H1 (cell line): ENCODE results near the gene TAX1BP1. TPM values are rescaled to one million over a fixed set of nuclear protein-coding genes. Genes with fewer than 3 reads are reported as not detected.

Source experiments
- CTCF ChIA-PET: fragments of 300-600 bp; sonication (Branson Sonifier 250); formaldehyde crosslinking; loops from one replicate; lab custom pipeline; 2021; ENCODE audit not compliant: partially characterized antibody; lab: Charles Lee
- POLR2A ChIA-PET: fragments of 300-600 bp; sonication (Branson Sonifier 250); formaldehyde crosslinking; loops from one replicate; lab custom pipeline; 2021; ENCODE audit warnings: inconsistent platforms; ENCODE audit not compliant: partially characterized antibody; lab: Charles Lee
- DNase-seq, 2 experiments: peaks; one replicate each; pipeline versions ENCODE4 v3.0.0 to v3.0.0-alpha.2; 2010 to 2022; ENCODE audit warnings: low spot score in 2 of 2, low read depth in 1 of 2, mixed read lengths in 1 of 2
- FAIRE-seq: peaks from 2 replicates; lab custom pipeline; 2011; peaks lifted over from hg19 to GRCh38; lab: Jason Lieb, UNC
- H2AFZ ChIP-seq: 2 replicates; pipeline ENCODE4 v1.8.1; 2012; ENCODE audit warnings: low read length, inconsistent platforms
- H2AK5ac ChIP-seq: 2 replicates; pipeline ENCODE4 v1.6.1; 2013; ENCODE audit warnings: low read depth, low read length
- H2BK120ac ChIP-seq: replicated peaks from 2 replicates; pipeline ENCODE3; 2013; ENCODE audit warnings: low read depth, low read length, inconsistent platforms
- H2BK12ac ChIP-seq: 2 replicates; pipeline ENCODE4 v1.6.1; 2013; ENCODE audit warnings: low read depth, low read length
- H2BK15ac ChIP-seq: 2 replicates; pipeline ENCODE4 v1.6.1; 2013; ENCODE audit warnings: low read length
- H2BK20ac ChIP-seq: 2 replicates; pipeline ENCODE4 v1.6.1; 2013; ENCODE audit warnings: low read length
- H2BK5ac ChIP-seq: 2 replicates; pipeline ENCODE4 v1.6.1; 2013; ENCODE audit warnings: low read depth, low read length
- H3K14ac ChIP-seq: 2 replicates; pipeline ENCODE4 v1.6.1; 2013; ENCODE audit warnings: inconsistent platforms; ENCODE audit not compliant: insufficient read length
- H3K18ac ChIP-seq: 2 replicates; pipeline ENCODE4 v1.6.1; 2013; ENCODE audit warnings: low read length; ENCODE audit errors: extremely low read depth
- H3K23ac ChIP-seq: 2 replicates; pipeline ENCODE4 v1.6.1; 2013; ENCODE audit warnings: inconsistent platforms; ENCODE audit not compliant: insufficient read length
- H3K23me2 ChIP-seq: 2 replicates; pipeline ENCODE4 v1.6.1; 2013; ENCODE audit warnings: low read depth, low read length
- H3K27ac ChIP-seq: 2 replicates; pipeline ENCODE4 v1.6.1; 2011; ENCODE audit warnings: low read depth, low read length, inconsistent platforms
- H3K27me3 ChIP-seq, 4 experiments: replicated peaks in 1 of 4; 1 replicate in 1 of 4; 2 replicates in 3 of 4; pipeline versions ENCODE4 v1.6.1 to v1.8.1; 2011 to 2013; ENCODE audit warnings: low read length in 3 of 4, mild to moderate bottlenecking in 3 of 4, inconsistent platforms in 2 of 4, mixed read lengths in 2 of 4, moderate library complexity in 1 of 4; ENCODE audit not compliant: control insufficient read depth in 3 of 4, insufficient read depth in 3 of 4; ENCODE audit errors: extremely low read depth in 1 of 4
- H3K36me3 ChIP-seq, 4 experiments: 2 replicates each; pipeline versions ENCODE4 v1.6.1 to v1.8.1; 2011 to 2013; ENCODE audit warnings: mild to moderate bottlenecking in 4 of 4, low read length in 3 of 4, moderate library complexity in 2 of 4, control low read depth in 1 of 4, inconsistent platforms in 1 of 4; ENCODE audit not compliant: insufficient read depth in 4 of 4, control insufficient read depth in 2 of 4
- H3K4ac ChIP-seq: replicated peaks from 2 replicates; pipeline ENCODE3; 2013; ENCODE audit warnings: low read length, low read depth, mixed read lengths, inconsistent platforms; ENCODE audit not compliant: insufficient read length
- H3K4me1 ChIP-seq, 4 experiments: replicated peaks in 1 of 4; 1 replicate in 1 of 4; 2 replicates in 3 of 4; pipeline versions ENCODE4 v1.6.1 to v1.8.1; 2011 to 2013; ENCODE audit warnings: low read length in 3 of 4, inconsistent platforms in 2 of 4, mixed read lengths in 1 of 4; ENCODE audit not compliant: insufficient read depth in 4 of 4, control insufficient read depth in 3 of 4
- H3K4me2 ChIP-seq, 2 experiments: 2 replicates each; pipeline versions ENCODE4 v1.6.1 to v1.8.1; 2011 to 2013; ENCODE audit warnings: low read depth in 2 of 2, low read length in 2 of 2, control low read depth in 1 of 2, inconsistent platforms in 1 of 2, mild to moderate bottlenecking in 1 of 2; ENCODE audit not compliant: insufficient read depth in 1 of 2
- H3K4me3 ChIP-seq, 4 experiments: fragments of 200-600, 300-600 bp in 1 of 4; sonication (generic), shearing (Covaris generic), sonication (Bioruptor Twin) in 1 of 4; 2 replicates each; pipeline versions ENCODE4 v1.5.1 to v1.8.1; 2011 to 2016; ENCODE audit warnings: low read length in 4 of 4, low read depth in 3 of 4, control low read depth in 2 of 4, inconsistent platforms in 2 of 4, mild to moderate bottlenecking in 2 of 4, mixed read lengths in 1 of 4, moderate library complexity in 1 of 4; ENCODE audit not compliant: insufficient read depth in 2 of 4; ENCODE audit errors: extremely low read depth in 1 of 4
- H3K56ac ChIP-seq: replicated peaks from 2 replicates; pipeline ENCODE3; 2013; ENCODE audit warnings: low read depth, mild to moderate bottlenecking, mixed read lengths, low read length, inconsistent platforms; ENCODE audit not compliant: insufficient read length
- H3K79me1 ChIP-seq: 2 replicates; pipeline ENCODE4 v1.6.1; 2013; ENCODE audit warnings: low read depth, low read length, control low read depth
- H3K79me2 ChIP-seq, 2 experiments: 2 replicates each; pipeline versions ENCODE4 v1.6.1 to v1.8.1; 2012 to 2013; ENCODE audit warnings: low read length in 2 of 2, mild to moderate bottlenecking in 2 of 2, inconsistent platforms in 1 of 2; ENCODE audit not compliant: insufficient read depth in 2 of 2, control insufficient read depth in 1 of 2
- H3K9ac ChIP-seq, 4 experiments: replicated peaks in 1 of 4; 1 replicate in 1 of 4; 2 replicates in 3 of 4; pipeline versions ENCODE4 v1.6.1 to v1.8.1; 2011 to 2013; ENCODE audit warnings: low read depth in 3 of 4, low read length in 3 of 4, control low read depth in 2 of 4, mild to moderate bottlenecking in 2 of 4, moderate library complexity in 2 of 4, inconsistent platforms in 1 of 4; ENCODE audit errors: extremely low read depth in 1 of 4
- H3K9me3 ChIP-seq, 2 experiments: 2 replicates each; pipeline versions ENCODE4 v1.6.1 to v1.8.1; 2012 to 2013; ENCODE audit warnings: mild to moderate bottlenecking in 2 of 2, moderate library complexity in 2 of 2, control low read depth in 1 of 2, inconsistent platforms in 1 of 2, low read depth in 1 of 2, low read length in 1 of 2, mixed read lengths in 1 of 2; ENCODE audit not compliant: insufficient read depth in 2 of 2
- H4K20me1 ChIP-seq, 2 experiments: replicated peaks in 1 of 2; 2 replicates each; pipeline versions ENCODE3 to v1.8.1; 2011 to 2013; ENCODE audit warnings: inconsistent platforms in 2 of 2, low read length in 2 of 2, mild to moderate bottlenecking in 1 of 2; ENCODE audit not compliant: insufficient read depth in 2 of 2, control insufficient read depth in 1 of 2
- H4K5ac ChIP-seq: 2 replicates; pipeline ENCODE4 v1.6.1; 2013; ENCODE audit warnings: low read length, low read depth, mixed read lengths, inconsistent platforms; ENCODE audit not compliant: insufficient read length
- H4K8ac ChIP-seq: 2 replicates; pipeline ENCODE4 v1.8.0; 2013; ENCODE audit warnings: mild to moderate bottlenecking, moderate library complexity, low read length, inconsistent platforms; ENCODE audit not compliant: insufficient read depth; ENCODE audit errors: extremely low read depth
- H4K91ac ChIP-seq: replicated peaks from 2 replicates; pipeline ENCODE3; 2013; ENCODE audit warnings: low read length, mixed read lengths, inconsistent platforms; ENCODE audit not compliant: insufficient read length
- CREB1 ChIP-seq: IDR thresholded peaks from 2 replicates; pipeline ENCODE4 v1.6.1; 2012; ENCODE audit warnings: inconsistent platforms
- JUN ChIP-seq: IDR thresholded peaks from 2 replicates; pipeline ENCODE4 v1.6.1; 2011; ENCODE audit warnings: low read depth, mild to moderate bottlenecking, improper control_type of control experiment, low read length
- KDM5A ChIP-seq: fragments of 200-600 bp; IDR thresholded peaks from 2 replicates; pipeline ENCODE4 v1.7.1; 2012; ENCODE audit warnings: mild to moderate bottlenecking, low read length, inconsistent platforms, mixed read lengths
- MAX ChIP-seq: IDR thresholded peaks from 2 replicates; pipeline ENCODE4 v1.6.1; 2012; ENCODE audit warnings: inconsistent platforms
- PHF8 ChIP-seq: fragments of 200-600 bp; sonication (generic); conservative IDR thresholded peaks from 2 replicates; pipeline ENCODE4 v1.7.1; 2012; ENCODE audit warnings: low read depth, mild to moderate bottlenecking, inconsistent platforms, low read length, moderate library complexity
- POLR2A ChIP-seq, 2 experiments: IDR thresholded peaks; 1 replicate in 1 of 2; 2 replicates in 1 of 2; pipeline ENCODE4 v1.6.1; 2011; ENCODE audit warnings: low read depth in 2 of 2, low read length in 2 of 2, mild to moderate bottlenecking in 2 of 2; ENCODE audit errors: control extremely low read depth in 1 of 2
- SP4 ChIP-seq: IDR thresholded peaks from 2 replicates; pipeline ENCODE4 v1.6.1; 2012; ENCODE audit warnings: low read length, inconsistent platforms
- SRF ChIP-seq: IDR thresholded peaks from 2 replicates; pipeline ENCODE4 v1.6.1; 2011; ENCODE audit warnings: mild to moderate bottlenecking, low read depth, low read length, moderate library complexity
- TAF7 ChIP-seq: optimal IDR thresholded peaks from 2 replicates; pipeline ENCODE3; 2011; ENCODE audit warnings: low read depth, mild to moderate bottlenecking, inconsistent platforms, low read length, moderate library complexity, borderline replicate concordance
- TBP ChIP-seq: IDR thresholded peaks from 2 replicates; pipeline ENCODE4 v1.6.1; 2011; ENCODE audit warnings: low read depth, low read length, improper control_type of control experiment
- TEAD4 ChIP-seq: IDR thresholded peaks from 2 replicates; pipeline ENCODE4 v1.6.1; 2012; ENCODE audit warnings: low read depth, low read length, inconsistent platforms, mixed read lengths
- polyA plus RNA-seq, 7 experiments: library from polyadenylated mRNA; depleted of rRNA in 3 of 7; stranded (reverse) in 5 of 7; unstranded in 2 of 7; fragments of >200 nt in 5 of 7; fragments of 200-250 nt in 2 of 7; gene quantifications; 1 replicate in 5 of 7; 2 replicates in 1 of 7; 4 replicates in 1 of 7; pipeline versions ENCODE4 v1.2.1 to v1.2.3, GENCODE V29; 2011 to 2013; ENCODE audit warnings: missing spikeins in 2 of 7, mixed read lengths in 2 of 7
- total RNA-seq: library from RNA; stranded (reverse); fragmentation: NEBNext Ultra II Directional; extraction: Animal tissue kit (Norgen Biotek cat#: 25700); gene quantifications from 2 replicates; pipeline ENCODE4 v1.2.1, GENCODE V29; 2021

Gene TAX1BP1
- total and polyA plus RNA-seq, 2 of the 8 experiments (the other 6 are each of a cell fraction or from before 2014, with no cell fraction given): 56.0 to 62.7 TPM

GRCh38 chr7:27767374-27767773, 27.4 kb downstream of the TAX1BP1 start:
- POLR2A ChIA-PET: interaction anchor here (3.3 kb wide), 1 partner anchor 27 kb away, joined by 10 read pairs; the partner anchor contains the start of gene TAX1BP1
- Histone ChIP-seq H4K5ac (no peak overlapping the region), H3K9me3 (no peaks in the 10 kb centered on the region)
- TF ChIP-seq TBP (no peak), TAF7 (no peak), CREB1 (no peak), SRF (no peak), KDM5A (no peak), POLR2A (IDR thresholded peaks at IDR 0.05; ENCODE audit: control extremely low read depth in 1 of 2, low read depth in 2 of 2, low read length in 2 of 2) (no peak), MAX (no peak), PHF8 (no peak), JUN (no peak), TEAD4 (no peak), SP4 (no peak)
- TF ChIP-seq, all 59 proteins: peak for 0
- no peak overlapping the region for H3K18ac ChIP-seq
- no peak overlapping the region for H3K14ac ChIP-seq
- H4K91ac ChIP-seq: no peak overlapping the region
- H4K8ac ChIP-seq: no peak overlapping the region
- H3K56ac ChIP-seq: no peak overlapping the region
- H2BK120ac ChIP-seq: no peak overlapping the region
- H3K23ac ChIP-seq: no peak overlapping the region
- H2BK20ac ChIP-seq: no peak overlapping the region
- no peaks in the 10 kb centered on the region for H3K27me3 ChIP-seq
- no peak overlapping the region for H3K9ac ChIP-seq
- no peak for FAIRE-seq
- H2AFZ ChIP-seq: no peak overlapping the region
- no peak overlapping the region for H2BK12ac ChIP-seq
- no peaks in the 10 kb centered on the region for H3K79me1 ChIP-seq
- no peak overlapping the region for H3K27ac ChIP-seq
- H2AK5ac ChIP-seq: no peak overlapping the region
- H4K20me1 ChIP-seq: no peaks in the 10 kb centered on the region
- H3K4me2 ChIP-seq: no peak overlapping the region
- H3K4ac ChIP-seq: no peak overlapping the region
- no peak overlapping the region for H2BK15ac ChIP-seq
- CTCF ChIA-PET: interaction anchor here (1.2 to 1.4 kb wide), 2 partner anchors 7 to 19 kb away, joined by 3 to 6 read pairs; no protein-coding TSS in a partner anchor
- DNase-seq: no peak
- H3K4me1 ChIP-seq: no peaks in the 10 kb centered on the region
- H3K79me2 ChIP-seq: peaks cover 0 to 9% of the 10 kb centered on the region in 2 experiments; a peak in 2 of 4 replicates
- H3K23me2 ChIP-seq: no peaks in the 10 kb centered on the region
- no peak overlapping the region for H2BK5ac ChIP-seq
- no peak overlapping the region for H3K4me3 ChIP-seq
- peaks cover 0 to 14% (median 2%) of the 10 kb centered on the region in 4 experiments; a peak in 4 of 8 replicates for H3K36me3 ChIP-seq
